ENCODE data around the gene AP2A2.

AP2A2 gene

DNA sequence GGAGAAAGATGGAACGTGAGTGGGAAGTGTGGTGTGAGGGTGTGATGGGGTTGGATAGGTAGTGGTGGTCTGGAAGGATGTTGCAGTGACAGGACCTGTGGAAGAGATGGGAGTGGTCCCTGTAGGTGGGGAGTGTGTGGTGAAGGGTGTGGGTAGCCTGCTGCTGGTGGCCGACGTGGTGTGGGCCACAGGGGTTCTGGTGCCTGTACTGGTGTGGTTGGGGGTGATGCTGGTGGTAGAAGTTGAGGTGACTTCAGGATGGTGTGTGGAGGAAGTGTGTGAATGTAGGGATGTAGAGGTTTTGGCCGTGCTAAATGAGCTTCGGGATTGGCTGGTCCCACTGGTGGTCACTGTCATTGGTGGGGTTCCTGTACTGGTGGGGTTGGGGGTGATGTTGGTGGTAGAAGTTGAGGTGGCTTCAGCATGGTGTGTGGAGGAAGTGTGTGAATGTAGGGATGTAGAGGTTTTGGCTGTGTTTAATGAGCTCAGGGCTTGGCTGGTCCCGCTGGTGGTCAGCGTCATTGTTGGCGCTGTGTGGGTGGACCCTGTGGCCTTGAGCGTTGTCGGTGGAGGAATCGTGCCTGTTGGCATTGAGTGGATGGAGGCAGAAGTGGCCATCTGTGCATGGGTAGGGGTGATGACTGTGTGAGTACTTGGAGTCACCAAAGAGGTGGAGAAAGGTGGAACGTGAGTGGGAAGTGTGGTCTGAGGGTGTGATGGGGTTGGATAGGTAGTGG is 91.8 kb downstream of the AP2A2 start:
- DNase-seq, result no peak

GRCh38 chr11:1018091-1018490 is 92.4 kb downstream of the AP2A2 start:
- no peak for DNase-seq

DNA sequence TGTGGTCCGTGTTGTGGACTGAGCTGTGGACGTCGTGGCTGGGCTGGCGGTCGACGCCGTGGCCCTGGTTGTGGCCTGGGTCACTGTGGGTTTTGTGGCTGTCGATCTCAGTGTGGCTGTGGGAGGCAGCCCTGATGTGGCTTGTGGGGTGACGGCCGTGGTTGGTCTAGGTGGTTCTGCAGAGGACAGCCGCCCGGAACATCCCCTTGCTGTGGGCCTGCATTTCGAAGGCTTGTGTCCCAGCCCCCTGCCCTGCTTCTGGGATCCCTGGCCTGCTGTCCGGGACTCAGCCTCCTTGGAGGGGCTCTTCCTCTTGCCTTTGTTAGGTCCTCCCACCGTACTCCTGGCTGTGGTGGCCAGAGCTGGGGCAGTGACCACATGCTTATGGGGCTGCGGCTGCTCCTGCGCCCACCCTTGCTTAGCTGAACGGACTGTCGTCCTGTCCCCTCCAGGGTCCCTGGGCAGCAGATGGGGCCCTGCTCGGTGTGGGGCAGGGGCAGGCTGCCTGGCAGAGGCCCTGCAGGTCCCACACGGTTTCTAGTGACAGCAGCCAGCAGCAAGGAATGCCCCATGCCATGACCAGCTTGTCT is 93.7 kb downstream of the AP2A2 start:
- DNase-seq, result no peak

DNA sequence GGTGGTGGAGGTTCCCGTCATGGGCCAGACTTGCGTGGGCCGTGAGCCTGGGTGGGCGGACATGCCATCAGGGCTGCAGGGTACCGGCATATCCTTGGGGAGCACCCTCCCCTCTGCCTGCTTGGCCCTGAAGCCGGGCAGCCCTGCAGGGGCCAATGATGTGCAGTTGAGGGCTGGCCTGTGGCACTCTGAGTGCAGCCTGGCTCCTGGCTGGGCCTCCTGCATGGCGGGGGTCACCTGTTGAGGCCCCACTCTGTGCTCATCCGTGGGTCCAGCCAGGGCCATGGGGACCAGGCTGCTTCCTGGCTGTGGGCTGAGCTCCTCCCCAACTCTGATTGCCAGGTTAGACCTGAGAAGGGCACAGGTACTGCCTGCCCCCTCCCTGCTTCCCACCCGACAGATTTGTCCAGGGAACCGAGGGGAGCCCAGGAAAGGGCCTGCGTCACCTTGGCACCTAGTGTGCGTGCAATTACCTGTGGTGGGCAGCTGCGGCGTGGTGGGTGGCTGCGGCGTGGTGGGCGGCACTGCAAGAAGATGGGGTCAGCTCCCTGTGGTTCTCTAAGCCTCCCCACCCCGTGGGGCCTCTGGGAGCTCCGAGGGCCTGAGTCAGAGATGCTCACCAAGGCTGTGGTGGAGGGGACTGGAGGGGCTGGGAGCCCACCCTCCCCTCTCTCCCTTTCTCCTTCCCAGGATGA is 94.7 kb downstream of the AP2A2 start:
- DNase-seq, result no peak

GRCh38 chr11:1022411-1022810 is 96.7 kb downstream of the AP2A2 start:
- DNase-seq, result no peak

GRCh38 chr11:1022908-1023810 is 97.5 kb downstream of the AP2A2 start:
- no peak for DNase-seq

DNA sequence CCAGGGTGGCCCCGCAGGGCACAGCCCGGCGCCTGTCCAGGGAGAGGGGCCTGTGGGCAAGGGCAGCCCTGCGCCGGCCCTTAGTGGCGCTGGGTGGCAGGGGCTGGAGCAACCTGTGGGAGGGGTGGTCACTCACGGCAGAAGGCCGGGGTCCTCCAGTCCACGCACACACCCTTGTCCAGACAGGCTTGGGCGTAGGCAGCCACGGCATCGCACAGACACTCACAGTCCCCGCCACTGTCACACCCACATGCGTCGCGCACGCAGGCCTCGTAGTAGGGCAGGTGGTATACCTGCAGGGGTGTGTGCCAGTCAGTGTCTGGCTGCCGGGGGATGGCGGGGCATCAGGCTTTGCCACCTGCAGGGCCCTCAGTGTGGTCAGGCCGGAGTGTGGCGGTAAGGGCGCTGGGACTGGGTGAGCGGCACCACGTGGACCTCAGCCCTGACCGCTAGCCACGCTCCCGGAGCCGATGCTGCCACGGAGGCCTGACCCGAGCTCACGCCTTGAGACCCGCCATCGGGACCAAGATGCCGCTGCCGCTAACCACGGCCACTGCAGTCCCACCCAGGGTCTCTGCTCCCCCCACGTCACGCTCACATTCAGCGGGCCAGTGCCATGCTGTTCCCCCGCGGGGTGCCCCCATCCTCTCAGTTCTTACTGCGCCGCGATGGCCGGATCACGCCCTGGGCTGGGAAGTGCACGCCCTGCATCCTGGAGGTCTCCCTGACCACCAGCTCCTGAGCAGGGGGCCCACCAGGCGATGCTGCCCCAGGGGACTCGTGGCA is 98.3 kb downstream of the AP2A2 start:
- no peak for DNase-seq

DNA sequence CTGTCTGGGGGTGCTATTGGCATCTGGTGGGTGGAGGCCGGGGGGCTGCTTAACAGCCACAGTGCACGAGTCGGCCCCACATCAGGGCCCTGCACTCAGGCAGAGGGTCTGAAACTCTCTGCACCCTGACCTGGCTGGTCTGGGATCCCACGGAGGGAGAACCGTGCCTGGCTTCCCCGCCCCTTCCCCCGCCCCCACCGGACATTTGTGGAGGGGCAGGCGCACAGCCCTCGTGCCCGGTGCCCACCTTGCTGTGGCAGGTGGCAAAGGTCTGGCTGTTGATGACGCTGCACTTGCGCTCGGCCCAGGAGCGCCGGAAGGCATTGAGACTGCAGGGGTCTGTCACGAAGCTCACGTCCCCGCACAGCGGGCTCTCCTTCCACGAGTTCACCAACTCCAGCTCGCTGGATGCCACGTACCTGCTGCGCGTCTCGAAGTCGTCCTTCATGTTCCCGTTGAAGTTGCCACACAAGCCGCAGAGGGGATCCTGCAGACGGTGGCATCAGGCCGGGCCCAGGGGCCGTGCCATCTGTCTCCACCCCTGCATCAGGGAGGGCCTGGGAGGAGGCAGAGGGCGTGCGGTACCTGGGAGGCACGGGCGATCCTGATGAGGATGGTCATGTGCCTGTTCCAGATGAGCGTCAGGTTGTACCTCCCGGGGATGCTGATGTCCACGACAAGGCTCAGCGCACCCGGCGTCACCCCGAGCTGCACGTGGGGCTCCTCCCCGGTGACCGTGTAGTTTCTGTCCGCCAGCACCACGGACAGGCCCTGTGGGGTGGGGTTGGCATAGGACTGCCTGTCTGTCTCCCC is 99.1 kb downstream of the AP2A2 start:
- no peak for DNase-seq

DNA sequence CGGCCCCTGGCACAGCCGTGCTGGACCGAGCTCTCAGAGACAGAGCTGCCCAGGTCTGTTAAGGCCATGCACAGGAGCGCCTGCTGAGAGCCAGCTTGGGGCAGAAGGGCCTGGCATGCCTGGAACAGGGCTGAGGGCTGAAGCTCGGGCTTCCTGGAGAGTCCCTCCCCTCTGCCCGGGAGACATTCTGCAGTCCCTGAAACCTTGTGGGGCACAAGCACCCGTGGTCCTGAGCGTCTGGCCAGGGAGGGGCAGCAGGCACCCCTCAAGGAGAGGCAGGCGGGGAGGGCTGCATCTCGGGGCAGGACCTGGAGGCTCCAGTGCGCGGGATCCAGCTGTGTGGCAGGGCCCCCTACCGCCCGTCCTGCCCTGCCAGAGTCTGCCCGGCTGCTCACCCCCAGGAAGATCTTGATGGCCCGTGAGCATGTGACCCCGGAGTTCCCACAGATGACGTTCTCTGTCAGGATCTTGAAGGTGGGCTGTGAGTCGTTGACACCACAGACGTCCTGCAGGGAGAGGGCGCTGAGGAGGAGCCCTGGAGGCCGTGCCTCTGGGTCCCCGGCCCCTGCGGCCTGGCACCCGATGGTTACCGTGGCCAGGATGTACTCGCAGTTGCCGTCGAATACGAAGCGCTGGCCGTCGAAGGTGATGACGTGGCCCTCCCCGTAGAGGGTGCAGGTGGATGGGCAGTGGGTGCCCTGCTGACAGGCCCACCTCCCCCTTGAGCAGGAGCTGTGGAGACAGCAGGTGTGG is 99.9 kb downstream of the AP2A2 start:
- DNase-seq, result no peak

DNA sequence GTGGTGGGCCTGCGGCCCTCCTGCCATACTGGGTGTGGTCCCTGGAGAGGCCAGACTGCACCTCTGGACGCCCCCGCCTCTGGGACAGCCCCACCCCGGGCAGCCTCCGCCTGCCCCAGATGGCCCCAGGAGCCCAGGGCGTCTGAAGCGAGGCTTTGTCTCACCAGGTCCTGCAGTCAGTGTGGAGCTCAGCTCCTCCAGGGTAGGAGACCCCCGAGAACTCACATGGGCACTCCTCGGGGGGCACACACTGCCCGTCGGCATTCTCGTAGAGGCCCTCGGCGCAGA is 100.4 kb downstream of the AP2A2 start:
- DNase-seq, result no peak

DNA sequence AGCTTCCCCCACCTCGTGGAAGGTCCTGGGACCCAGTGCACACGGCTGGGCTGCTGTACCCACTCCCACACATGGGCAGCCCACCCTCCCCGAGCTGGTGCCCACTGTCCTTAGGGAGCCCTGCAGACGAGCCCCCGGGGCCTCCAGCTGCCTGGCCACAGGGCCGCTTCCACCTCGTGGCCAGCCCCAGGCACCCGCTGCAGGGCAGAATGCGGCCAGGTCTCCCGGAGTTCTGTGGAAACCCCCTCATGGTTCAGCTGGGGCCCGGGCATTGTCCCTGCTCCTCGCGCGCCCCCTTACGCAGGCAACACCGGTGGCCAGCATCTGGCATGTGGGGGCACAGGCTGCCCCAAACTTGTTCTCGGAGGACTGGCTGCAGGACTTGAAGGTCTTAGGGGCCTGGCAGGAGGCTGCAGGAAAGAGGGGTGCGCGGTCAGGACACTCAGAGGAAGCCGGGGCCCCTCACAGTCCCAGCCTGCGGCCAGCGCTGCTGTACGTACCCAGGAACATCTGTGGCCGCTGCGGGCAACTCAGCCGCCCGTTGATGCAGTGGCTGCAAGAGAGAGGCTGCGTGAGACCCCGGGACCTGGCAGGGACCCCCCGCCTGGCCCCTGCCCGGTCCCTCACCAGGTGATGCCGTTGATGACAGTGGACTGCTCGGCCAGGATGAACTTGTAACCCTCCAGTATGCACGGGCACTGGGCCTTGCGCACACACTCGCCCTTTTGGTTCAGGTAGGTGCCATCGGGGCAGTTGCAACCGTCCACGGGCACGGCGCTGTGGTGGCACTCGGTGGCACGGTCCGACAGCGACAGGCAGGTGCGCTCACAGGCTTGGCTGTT is 101.2 kb downstream of the AP2A2 start:
- no peak for DNase-seq

- DNase-seq, result no peak
Measured at GRCh38 chr11:1027483-1028290, 102.0 kb downstream of the AP2A2 start.

DNA sequence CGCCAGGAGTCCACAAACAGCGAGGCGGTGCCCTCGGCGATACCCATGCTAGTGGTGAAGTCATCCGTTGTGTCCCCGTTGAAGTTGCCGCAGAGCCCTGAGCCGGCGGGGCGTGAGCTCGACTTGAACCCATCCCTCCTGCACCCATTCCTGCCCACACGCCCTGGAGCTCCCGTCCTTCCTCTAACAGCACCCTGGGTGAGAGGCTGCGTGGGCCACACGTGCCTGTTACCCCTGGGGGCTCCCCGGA is 102.5 kb downstream of the AP2A2 start:
- no peak for DNase-seq

DNA sequence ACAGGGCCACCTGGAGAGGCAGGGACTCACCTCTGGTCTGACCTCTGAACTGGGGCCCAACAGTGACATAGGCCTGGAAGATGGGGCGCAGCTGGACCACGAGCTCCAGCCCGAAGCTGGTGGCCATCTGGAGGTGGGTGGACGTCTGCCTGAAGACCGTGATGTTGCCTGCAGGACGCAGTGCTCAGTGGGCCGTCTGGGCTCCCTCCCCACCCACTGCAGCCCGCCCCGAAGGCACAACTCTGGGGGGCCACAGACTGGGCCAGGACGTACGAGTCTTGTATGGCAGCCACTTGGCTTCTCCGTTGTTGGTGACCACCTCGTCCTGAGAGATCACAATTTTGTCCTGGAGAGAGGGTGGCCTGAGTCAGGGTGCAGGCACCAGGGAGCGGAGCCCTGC is 102.9 kb downstream of the AP2A2 start:
- DNase-seq, result no peak

DNA sequence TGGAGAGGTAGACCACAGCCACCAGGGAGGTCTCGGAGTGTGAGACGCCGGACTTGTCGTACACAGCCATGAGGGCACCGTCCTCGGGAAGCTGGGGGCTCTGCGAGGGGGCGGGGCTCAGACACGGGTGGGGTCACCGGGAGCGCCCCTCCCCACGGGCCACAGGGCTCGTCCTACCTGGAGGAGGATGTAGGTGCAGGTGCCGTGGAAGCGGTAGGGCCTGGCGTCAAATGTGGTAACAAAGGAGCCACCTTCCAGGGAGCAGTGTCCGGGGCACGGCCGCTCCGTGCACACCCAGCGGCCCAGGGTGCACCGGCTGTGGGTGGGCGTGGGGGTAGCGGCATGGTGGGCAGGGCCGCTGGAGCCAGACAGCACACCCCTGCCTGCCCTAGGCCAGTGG is 103.4 kb downstream of the AP2A2 start:
- DNase-seq, result no peak

GRCh38 chr11:1029654-1030053 is 104.0 kb downstream of the AP2A2 start:
- no peak for DNase-seq

- DNase-seq, result no peak
Measured at GRCh38 chr11:1030086-1030485, 104.4 kb downstream of the AP2A2 start.

DNA sequence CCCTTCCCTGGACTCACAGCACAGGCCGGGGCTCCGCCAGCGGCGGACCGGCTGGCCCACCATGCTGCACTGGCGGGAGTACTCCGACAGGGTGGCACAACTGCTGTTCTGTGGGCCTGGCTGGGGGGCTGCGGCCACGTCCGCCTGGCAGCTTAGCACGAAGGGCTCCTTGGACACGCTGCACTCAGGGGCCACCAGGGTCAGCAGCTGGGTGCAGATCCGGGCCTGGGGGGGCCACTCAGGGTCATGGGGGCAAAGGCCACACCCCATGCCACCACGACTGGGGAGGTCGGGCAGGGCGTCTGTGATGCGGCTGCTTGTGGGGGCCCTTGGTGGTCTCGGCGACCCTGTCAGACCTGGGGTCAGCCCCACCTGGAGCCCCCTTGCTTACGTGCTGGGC is 104.9 kb downstream of the AP2A2 start:
- DNase-seq, result no peak

- DNase-seq, result no peak
Measured at GRCh38 chr11:1031121-1031899, 105.6 kb downstream of the AP2A2 start.
